B cell (primary cell): ENCODE results near the gene APRT. TPM values are rescaled to one million over a fixed set of nuclear protein-coding genes. Genes with fewer than 3 reads are reported as not detected.

Experiments used
- ATAC-seq: fragments of 200-7000 bp; cut with Tn5 transposase; one replicate; pipeline ENCODE4 v1.10.0; 2021; ENCODE audit warnings: low read depth, mild to moderate bottlenecking, moderate number of reproducible peaks, moderate library complexity
- CTCF ChIA-PET: fragments of 350-600 bp; sonication (Branson Sonifier 250); formaldehyde crosslinking; loops from one replicate; lab custom pipeline; 2021; ENCODE audit warnings: antibody characterized with exemption, inconsistent platforms; lab: Charles Lee
- POLR2A ChIA-PET: fragments of 350-600 bp; sonication (Branson Sonifier 250); formaldehyde crosslinking; loops from one replicate; lab custom pipeline; 2021; ENCODE audit warnings: antibody characterized with exemption; lab: Charles Lee
- DNase-seq: peaks from one replicate; pipeline ENCODE4 v3.0.0; 2013
- H2AFZ ChIP-seq: 2 replicates; pipeline ENCODE4 v1.6.1; 2012; ENCODE audit warnings: mild to moderate bottlenecking, low read depth, low read length; ENCODE audit not compliant: insufficient read depth, poor library complexity, severe bottlenecking
- H3K27ac ChIP-seq, 2 donors: 1 replicate in 1 of 2; 2 replicates in 1 of 2; pipeline ENCODE4 v1.5.1; 2012 to 2013; ENCODE audit warnings: low read length in 2 of 2, mild to moderate bottlenecking in 2 of 2, moderate library complexity in 1 of 2
- H3K27me3 ChIP-seq, 4 experiments: fragments of 200-600 bp in 1 of 4; sonication (generic) in 1 of 4; replicated peaks in 1 of 4; 1 replicate in 2 of 4; 2 replicates in 2 of 4; pipeline versions ENCODE4 v1.6.1 to v1.7.0; 2013 to 2016; ENCODE audit warnings: low read length in 3 of 4, mild to moderate bottlenecking in 2 of 4, mixed read lengths in 1 of 4, moderate library complexity in 1 of 4; ENCODE audit not compliant: insufficient read depth in 4 of 4, control insufficient read depth in 3 of 4; ENCODE audit errors: control extremely low read depth in 1 of 4
- H3K36me3 ChIP-seq, 2 experiments: replicated peaks in 1 of 2; 1 replicate in 1 of 2; 2 replicates in 1 of 2; pipeline versions ENCODE4 v1.6.1 to v1.7.1; 2013; ENCODE audit warnings: low read length in 1 of 2; ENCODE audit not compliant: insufficient read depth in 2 of 2, control insufficient read depth in 1 of 2; ENCODE audit errors: control extremely low read depth in 1 of 2, extremely low read depth in 1 of 2
- H3K4me1 ChIP-seq, 2 donors: fragments of 200-600 bp in 1 of 2; sonication (generic) in 1 of 2; 1 replicate in 1 of 2; 2 replicates in 1 of 2; pipeline versions ENCODE4 v1.5.1 to v1.6.1; 2013 to 2017; ENCODE audit warnings: low read length in 2 of 2; ENCODE audit not compliant: control insufficient read depth in 2 of 2, insufficient read depth in 2 of 2
- H3K4me2 ChIP-seq: replicated peaks from 2 replicates; pipeline ENCODE3; 2012; ENCODE audit warnings: mild to moderate bottlenecking, low read depth, low read length; ENCODE audit not compliant: poor library complexity, severe bottlenecking
- H3K4me3 ChIP-seq, 5 experiments: fragments of 200-600 bp in 1 of 5; sonication (generic) in 1 of 5; 1 replicate in 3 of 5; 2 replicates in 2 of 5; pipeline versions ENCODE4 v1.5.1 to v1.7.0; 2011 to 2016; ENCODE audit warnings: low read length in 4 of 5, mild to moderate bottlenecking in 4 of 5, low read depth in 2 of 5, control low read depth in 1 of 5, moderate library complexity in 1 of 5; ENCODE audit not compliant: insufficient read depth in 1 of 5; ENCODE audit errors: control extremely low read depth in 1 of 5, extremely low read depth in 1 of 5
- H3K79me2 ChIP-seq: fragments of 200-600 bp; sonication (generic); one replicate; pipeline ENCODE4 v1.6.0; 2016; ENCODE audit warnings: low read length; ENCODE audit not compliant: control insufficient read depth, insufficient read depth
- H3K9ac ChIP-seq: fragments of 200-600 bp; sonication (generic); 2 replicates; pipeline ENCODE4 v1.6.1; 2017; ENCODE audit warnings: mild to moderate bottlenecking, low read length, moderate library complexity
- H3K9me3 ChIP-seq, 3 donors: one replicate each; pipeline versions ENCODE4 v1.6.1 to v1.7.1; 2013; ENCODE audit warnings: low read length in 2 of 3; ENCODE audit not compliant: control insufficient read depth in 2 of 3, insufficient read depth in 1 of 3; ENCODE audit errors: control extremely low read depth in 1 of 3
- H4K20me1 ChIP-seq: 2 replicates; pipeline ENCODE4 v1.6.0; 2012; ENCODE audit warnings: mild to moderate bottlenecking, low read length; ENCODE audit not compliant: insufficient read depth, control insufficient read depth, poor library complexity, severe bottlenecking
- H3K27ac Mint-ChIP-seq: one replicate; pipeline ENCODE4 v1.8.0; 2021; ENCODE audit warnings: mixed read lengths
- H3K27me3 Mint-ChIP-seq: one replicate; pipeline ENCODE4 v1.8.0; 2021; ENCODE audit warnings: mixed read lengths
- H3K4me1 Mint-ChIP-seq: one replicate; pipeline ENCODE4 v1.8.0; 2021; ENCODE audit warnings: mixed read lengths
- H3K4me3 Mint-ChIP-seq: one replicate; pipeline ENCODE4 v1.8.0; 2021; ENCODE audit warnings: mixed read lengths
- H3K9me3 Mint-ChIP-seq: one replicate; pipeline ENCODE4 v1.8.0; 2022; ENCODE audit warnings: mixed read lengths; ENCODE audit not compliant: insufficient read depth
- EZH2 ChIP-seq: IDR thresholded peaks from 2 replicates; pipeline ENCODE4 v1.6.1; 2012; ENCODE audit warnings: borderline replicate concordance, low read depth, mild to moderate bottlenecking, moderate library complexity, low read length; ENCODE audit not compliant: insufficient read depth, poor library complexity, severe bottlenecking
- WGBS: methylation state at CpG from one replicate; pipeline ENCODE4 v1.1.5; 2013; ENCODE audit warnings: missing lambda C conversion rate; ENCODE audit not compliant: insufficient coverage; 5-methylcytosine and 5-hydroxymethylcytosine counted together
- intact Hi-C: fragments of 100-400 bp; cut with micrococcal nuclease; formaldehyde crosslinking; loops from one replicate; pipeline ENCODE4 v1.10.0; 2022
- polyA plus RNA-seq: library from polyadenylated mRNA; depleted of rRNA; stranded (reverse); fragments of >200 nt; gene quantifications from 2 replicates; pipeline ENCODE4 v1.2.3, GENCODE V29; 2012
- total RNA-seq, 2 donors: library from RNA; stranded (reverse); fragments of 120-200 nt in 1 of 2; gene quantifications; 1 replicate in 1 of 2; 2 replicates in 1 of 2; pipeline versions ENCODE4 v1.2.3 to v1.2.4, GENCODE V29; 2013 to 2022
- TF ChIP-seq, protein P1 (sequence below): fragments of 200-600 bp; IDR thresholded peaks from one replicate; pipeline ENCODE4 v1.8.0; 2022; ENCODE audit warnings: antibody characterized with exemption, mild to moderate bottlenecking

The APRT gene
- total and polyA plus RNA-seq, 2 donors (not counting 1 experiment from before 2014, with no cell fraction given), result 124 to 161 TPM

DNA sequence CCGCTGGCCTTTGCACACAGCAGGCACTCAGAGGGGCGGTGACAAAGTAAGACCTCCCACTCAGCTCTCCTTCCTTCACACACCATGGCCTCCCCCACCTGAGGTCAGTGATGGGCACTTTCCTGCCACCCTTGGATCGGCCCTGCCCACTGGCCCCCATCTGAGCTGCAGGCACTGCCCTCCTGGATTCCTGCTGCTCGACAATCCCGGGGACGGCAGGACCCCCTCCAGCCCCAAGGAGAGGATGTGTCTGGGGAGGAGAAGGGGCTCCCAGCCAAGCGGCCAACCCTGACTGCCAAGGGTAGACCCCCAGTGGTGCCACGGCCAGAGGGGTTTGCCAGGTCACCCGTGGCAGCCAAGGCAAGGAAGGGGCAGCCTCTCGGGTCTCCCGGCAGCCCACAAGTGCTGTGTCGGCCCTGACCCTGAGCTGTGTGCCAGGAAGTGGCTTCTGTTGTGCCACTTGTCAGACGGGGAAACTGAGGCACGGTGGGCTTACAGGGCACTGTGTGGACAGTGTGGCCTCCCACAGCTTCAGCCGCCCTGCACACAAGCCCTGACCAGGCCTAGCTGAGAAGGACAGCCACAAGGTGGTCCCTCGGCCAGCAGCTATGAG is 49.4 kb downstream of the APRT start:
- no peaks in the 10 kb centered on the region for H3K27me3 ChIP-seq
- TF ChIP-seq, protein P1, sequence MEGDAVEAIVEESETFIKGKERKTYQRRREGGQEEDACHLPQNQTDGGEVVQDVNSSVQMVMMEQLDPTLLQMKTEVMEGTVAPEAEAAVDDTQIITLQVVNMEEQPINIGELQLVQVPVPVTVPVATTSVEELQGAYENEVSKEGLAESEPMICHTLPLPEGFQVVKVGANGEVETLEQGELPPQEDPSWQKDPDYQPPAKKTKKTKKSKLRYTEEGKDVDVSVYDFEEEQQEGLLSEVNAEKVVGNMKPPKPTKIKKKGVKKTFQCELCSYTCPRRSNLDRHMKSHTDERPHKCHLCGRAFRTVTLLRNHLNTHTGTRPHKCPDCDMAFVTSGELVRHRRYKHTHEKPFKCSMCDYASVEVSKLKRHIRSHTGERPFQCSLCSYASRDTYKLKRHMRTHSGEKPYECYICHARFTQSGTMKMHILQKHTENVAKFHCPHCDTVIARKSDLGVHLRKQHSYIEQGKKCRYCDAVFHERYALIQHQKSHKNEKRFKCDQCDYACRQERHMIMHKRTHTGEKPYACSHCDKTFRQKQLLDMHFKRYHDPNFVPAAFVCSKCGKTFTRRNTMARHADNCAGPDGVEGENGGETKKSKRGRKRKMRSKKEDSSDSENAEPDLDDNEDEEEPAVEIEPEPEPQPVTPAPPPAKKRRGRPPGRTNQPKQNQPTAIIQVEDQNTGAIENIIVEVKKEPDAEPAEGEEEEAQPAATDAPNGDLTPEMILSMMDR, result no peak
- TF ChIP-seq EZH2, result no peak
- H3K9ac ChIP-seq, result no peak overlapping the region
- POLR2A ChIA-PET, result no interaction called here
- WGBS, result 89% methylated on average over 15 of the region's 16 CpGs
- ATAC-seq (no peak), DNase-seq (no peak)
- no peak overlapping the region for H3K4me3 Mint-ChIP-seq
- peaks cover 41% of the 10 kb centered on the region for H3K4me1 Mint-ChIP-seq
- H2AFZ ChIP-seq, result no peak overlapping the region
- intact Hi-C loops, result no loop called here
- CTCF ChIA-PET, result interaction anchor here (1.1 to 1.5 kb wide), 3 partner anchors 25 to 82 kb away, joined by 3 to 5 read pairs (median 4); no protein-coding TSS in a partner anchor
- peaks cover 16 to 24% of the 10 kb centered on the region in 2 donors for H3K4me1 ChIP-seq
- H3K4me2 ChIP-seq, result no peak overlapping the region
- H3K27ac Mint-ChIP-seq, result no peak overlapping the region
- no peak overlapping the region for H3K27ac ChIP-seq
- peaks cover 0 to 9% of the 10 kb centered on the region in 2 experiments for H3K36me3 ChIP-seq
- H3K9me3 ChIP-seq, result peaks cover 0 to 17% (median 0%) of the 10 kb centered on the region in 3 donors
- H3K4me3 ChIP-seq, result no peak overlapping the region
- H3K9me3 Mint-ChIP-seq, result no peaks in the 10 kb centered on the region
- H3K79me2 ChIP-seq, result peaks cover 98% of the 10 kb centered on the region
- no peaks in the 10 kb centered on the region for H3K27me3 Mint-ChIP-seq
- peaks cover 95% of the 10 kb centered on the region for H4K20me1 ChIP-seq

DNA sequence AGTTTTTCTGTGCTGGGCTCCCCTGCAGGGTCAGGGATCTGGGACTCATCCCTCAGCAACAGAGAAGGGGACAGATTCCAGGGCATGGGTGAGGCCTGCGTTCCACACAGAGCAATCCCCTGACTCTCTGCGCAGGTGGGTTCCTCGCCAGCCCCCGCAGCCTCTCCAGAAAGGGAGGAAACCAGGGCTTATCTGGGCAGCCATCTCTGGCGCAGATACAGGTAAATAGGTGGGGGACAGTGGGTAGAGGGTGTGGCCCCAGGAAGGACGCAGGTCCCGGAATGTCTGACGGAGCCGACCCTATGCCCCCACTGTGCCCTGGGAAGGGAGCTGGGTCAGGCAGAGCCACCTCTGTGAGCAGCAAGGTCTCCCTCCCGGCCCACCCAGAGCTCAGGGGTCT is 49.9 kb downstream of the APRT start:
- H3K9ac ChIP-seq, result no peak overlapping the region
- no peak overlapping the region for H3K27ac ChIP-seq
- DNase-seq (no peak), ATAC-seq (no peak)
- Mint-ChIP-seq H3K27ac (no peak overlapping the region), H3K4me1 (peaks cover 36% of the 10 kb centered on the region), H3K4me3 (no peak overlapping the region), H3K9me3 (no peaks in the 10 kb centered on the region), H3K27me3 (no peaks in the 10 kb centered on the region)
- H3K36me3 ChIP-seq, result peaks cover 0 to 9% of the 10 kb centered on the region in 2 experiments
- no peak overlapping the region for H2AFZ ChIP-seq
- no peak overlapping the region for H3K4me2 ChIP-seq
- intact Hi-C loops, result no loop called here
- H3K9me3 ChIP-seq, result peaks cover 0 to 17% (median 0%) of the 10 kb centered on the region in 3 donors
- CTCF ChIA-PET, result interaction anchor here (1.1 to 1.4 kb wide), 2 partner anchors 25 to 26 kb away, joined by 4 to 5 read pairs; no protein-coding TSS in a partner anchor
- no peak overlapping the region for H3K4me3 ChIP-seq
- peaks cover 94% of the 10 kb centered on the region for H4K20me1 ChIP-seq
- peaks cover 98% of the 10 kb centered on the region for H3K79me2 ChIP-seq
- no peak for TF ChIP-seq EZH2
- TF ChIP-seq, protein P1, result no peak
- 98% methylated on average over 6 of the region's 10 CpGs for WGBS
- peaks cover 11 to 19% of the 10 kb centered on the region in 2 donors for H3K4me1 ChIP-seq
- POLR2A ChIA-PET, result no interaction called here
- H3K27me3 ChIP-seq, result no peaks in the 10 kb centered on the region
